Erythroblast (primary cell): Measurements from ENCODE around the gene TMEM140.

Source experiments
- GATA1 ChIP-seq: IDR thresholded peaks from 2 replicates; pipeline ENCODE4 v1.6.1; 2011; ENCODE audit warnings: low read depth, mild to moderate bottlenecking, control low read depth, low read length, moderate library complexity
- POLR2A ChIP-seq: IDR thresholded peaks from 2 replicates; pipeline ENCODE4 v1.6.1; 2011; ENCODE audit warnings: mild to moderate bottlenecking, low read length

GRCh38 chr7:135117096-135117495 lies 30.8 kb upstream of the TMEM140 start:
- no peak for TF ChIP-seq POLR2A
- TF ChIP-seq GATA1, result no peak
